COR-L47 (cell line): ENCODE data around the gene CAMKMT.

ENCODE experiments used
- DNase-seq: peaks from one replicate; lab custom pipeline; 2025; lab: John Stamatoyannopoulos, UW

Gene CAMKMT

DNA sequence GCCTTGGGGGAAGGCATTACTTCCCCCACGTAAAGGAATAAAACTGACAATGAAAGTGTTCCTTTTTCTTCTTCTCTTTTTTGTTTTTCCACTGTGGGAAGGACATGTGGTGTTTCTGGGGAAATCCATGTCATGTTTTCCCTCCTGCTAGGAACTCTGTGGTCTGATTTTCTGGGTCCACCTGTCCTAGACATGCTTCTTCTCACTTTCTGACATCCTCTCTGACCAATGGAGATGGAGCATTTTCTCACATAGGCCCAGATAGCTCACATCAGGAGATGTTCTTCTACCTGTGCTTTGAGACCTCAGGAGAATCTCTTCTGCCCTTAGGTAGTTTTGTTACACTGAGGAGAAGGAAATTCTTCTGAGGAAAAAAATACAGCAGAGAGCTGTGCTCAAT is 327.8 kb downstream of the CAMKMT start:
- no peak for DNase-seq

DNA sequence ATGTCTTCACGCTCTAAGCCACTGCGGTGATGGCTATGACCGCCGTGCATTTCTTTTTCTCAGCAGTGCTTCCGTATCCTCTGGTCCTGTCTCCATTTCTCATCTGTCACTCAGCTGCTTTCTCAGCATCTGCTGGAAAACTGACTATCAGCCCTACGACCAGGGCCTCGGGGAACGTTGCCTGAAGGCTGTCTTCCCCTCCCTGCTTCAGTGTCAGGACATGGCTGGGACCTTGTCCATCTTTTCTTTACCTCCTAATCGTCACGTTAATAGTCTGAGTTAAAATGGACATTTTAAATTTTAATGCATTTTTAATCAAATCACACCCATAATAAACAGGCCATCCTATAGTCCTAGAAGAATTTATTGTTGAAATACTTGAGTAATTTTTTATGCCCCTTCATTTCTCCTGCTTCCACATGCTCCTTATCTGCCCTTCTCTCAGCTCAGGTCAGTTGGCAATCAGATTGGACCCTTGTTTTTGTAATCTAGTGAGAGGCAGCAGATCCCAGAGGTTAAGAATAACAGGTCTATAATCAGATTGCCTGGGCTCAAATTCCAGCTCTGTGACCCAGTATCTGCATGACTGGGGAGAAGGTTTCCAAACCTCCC is 329.5 kb downstream of the CAMKMT start:
- DNase-seq: no peak

DNA sequence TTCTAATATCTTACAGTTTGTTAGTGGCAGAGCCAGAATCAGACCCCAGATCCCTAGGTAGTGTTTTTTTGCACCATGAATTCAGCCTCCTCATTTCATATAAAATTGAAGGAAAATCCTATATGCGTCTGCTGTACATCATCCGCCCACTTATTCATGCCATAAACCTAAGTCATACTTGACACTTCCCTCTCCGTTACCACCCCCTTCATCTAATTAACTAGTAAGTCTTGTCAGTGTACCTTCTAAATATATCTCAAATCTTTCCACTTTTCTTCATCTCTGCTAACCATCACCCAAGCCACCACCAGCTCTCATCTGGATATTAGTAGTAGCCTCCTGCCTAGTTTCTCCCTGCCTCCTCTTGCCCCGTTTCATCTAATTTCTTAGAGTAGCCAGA is 331.1 kb downstream of the CAMKMT start:
- DNase-seq: no peak

DNA sequence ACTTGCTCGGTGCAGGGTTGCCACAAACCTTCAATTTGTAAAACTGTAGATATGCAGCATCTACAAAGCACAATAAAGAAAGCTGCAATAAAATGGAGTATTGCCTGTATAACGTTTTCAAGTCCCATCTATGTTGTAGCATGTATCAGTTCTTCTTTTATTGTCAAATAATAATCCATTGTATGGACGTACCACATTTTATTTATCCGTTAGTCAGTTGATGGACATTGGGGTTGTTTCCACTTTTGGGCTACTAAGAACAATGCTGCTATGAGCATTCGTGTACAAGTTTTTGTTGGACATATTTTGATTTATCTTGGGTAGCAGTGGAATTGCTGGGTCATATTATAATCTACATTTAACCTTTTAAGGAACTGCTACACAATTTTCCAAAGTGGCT is 339.1 kb downstream of the CAMKMT start:
- DNase-seq: no peak

GRCh38 chr2:44705356-44705755 is 343.6 kb downstream of the CAMKMT start:
- DNase-seq: no peak

- DNase-seq: no peak
Measured at GRCh38 chr2:44705876-44706480, 344.2 kb downstream of the CAMKMT start.

- DNase-seq: no peak
Measured at GRCh38 chr2:44706681-44707553, 345.2 kb downstream of the CAMKMT start.

DNA sequence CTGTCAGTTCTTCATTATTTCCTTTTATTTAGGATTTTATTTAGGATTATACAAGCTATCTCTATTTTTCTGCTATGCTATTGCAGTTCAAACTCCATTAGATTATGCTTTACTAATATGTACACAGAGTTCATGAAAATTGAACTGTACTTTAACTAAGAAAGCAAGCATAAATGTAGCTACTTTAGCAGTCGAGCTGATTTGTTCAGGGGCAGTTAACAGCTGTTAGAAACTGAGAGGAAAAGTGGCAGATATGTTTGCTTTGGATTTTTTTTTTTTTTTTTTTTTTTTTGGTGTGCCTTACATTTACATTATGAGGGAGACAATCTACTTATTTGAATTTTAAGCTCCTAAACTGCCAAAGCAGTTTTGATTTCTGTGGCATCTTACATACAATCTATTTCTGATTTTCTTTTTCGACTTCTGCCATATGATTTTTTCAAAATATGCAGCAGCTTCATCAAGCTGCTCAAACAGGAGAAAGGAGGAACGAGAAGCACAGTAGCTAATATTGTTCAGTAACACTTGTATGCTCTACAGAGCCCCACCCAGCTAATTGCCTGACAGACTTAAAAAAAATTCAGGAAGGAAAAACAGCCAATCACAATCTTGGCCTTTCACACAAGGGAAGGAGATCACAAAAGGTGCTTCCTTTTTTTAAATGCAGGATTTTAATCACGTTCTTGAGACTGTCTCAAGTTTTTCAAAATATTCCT is 346.4 kb downstream of the CAMKMT start:
- DNase-seq: peak; percentile 49

GRCh38 chr2:44708661-44709000 is 346.9 kb downstream of the CAMKMT start:
- DNase-seq: no peak

DNA sequence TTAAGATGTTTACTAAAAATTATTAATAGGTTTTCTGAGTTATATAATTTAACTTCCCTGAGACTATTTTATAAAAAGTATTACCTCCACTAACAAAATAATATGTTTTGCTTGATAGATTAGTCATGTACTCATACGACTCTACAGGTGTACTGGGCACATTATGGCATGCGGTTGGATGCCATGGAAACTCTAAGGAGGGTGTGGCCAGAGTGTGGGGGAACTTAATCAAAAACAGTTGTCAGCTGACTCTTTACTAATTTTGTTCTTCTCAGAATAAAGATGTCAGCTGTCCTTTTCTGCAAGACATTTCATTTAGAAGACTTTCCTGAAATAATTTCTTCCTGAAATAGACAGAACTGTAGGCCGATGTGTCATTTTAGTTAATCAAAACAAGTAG is 351.4 kb downstream of the CAMKMT start:
- no peak for DNase-seq

- DNase-seq: peak; percentile 66
Measured at GRCh38 chr2:44715671-44716081, 353.9 kb downstream of the CAMKMT start.

GRCh38 chr2:44716131-44716530 is 354.4 kb downstream of the CAMKMT start:
- DNase-seq: no peak

DNA sequence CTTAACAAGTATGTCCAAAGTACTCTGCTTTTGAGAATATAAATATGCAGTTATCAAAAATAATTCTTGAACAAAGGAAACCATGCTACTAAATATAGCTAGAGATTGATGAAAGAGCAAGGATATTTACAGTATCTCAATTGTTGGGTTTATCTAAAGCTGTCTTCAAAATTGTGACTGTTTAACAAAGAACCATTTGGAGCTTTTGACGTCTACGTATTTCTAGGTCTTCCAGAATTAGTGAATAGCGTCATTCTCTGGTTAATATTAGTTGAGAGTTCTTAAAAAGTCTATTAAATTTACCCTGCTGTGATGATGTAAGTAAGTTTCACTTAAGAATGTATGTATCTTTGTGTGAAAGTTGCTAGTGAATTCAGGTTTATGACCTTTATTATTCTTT is 356.7 kb downstream of the CAMKMT start:
- DNase-seq: no peak

DNA sequence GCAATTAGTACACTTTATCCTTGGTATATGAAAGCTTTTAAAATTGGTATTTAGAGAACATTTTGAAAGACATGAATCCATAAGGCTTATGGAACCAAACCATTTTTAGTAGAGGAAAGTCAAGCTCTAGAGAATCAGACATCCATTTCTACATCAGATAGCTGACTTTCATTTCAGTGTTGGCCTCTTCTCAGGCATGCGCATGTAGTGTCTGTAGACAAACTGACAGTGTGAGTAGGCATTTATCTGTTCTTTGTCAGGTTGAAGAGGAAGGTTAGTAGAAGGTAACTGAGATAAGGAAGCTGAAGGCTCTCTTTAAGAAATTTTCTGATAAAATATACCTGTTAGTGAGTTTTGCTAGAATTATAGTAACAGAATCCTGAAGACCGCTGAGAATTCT is 357.8 kb downstream of the CAMKMT start:
- DNase-seq: no peak

DNA sequence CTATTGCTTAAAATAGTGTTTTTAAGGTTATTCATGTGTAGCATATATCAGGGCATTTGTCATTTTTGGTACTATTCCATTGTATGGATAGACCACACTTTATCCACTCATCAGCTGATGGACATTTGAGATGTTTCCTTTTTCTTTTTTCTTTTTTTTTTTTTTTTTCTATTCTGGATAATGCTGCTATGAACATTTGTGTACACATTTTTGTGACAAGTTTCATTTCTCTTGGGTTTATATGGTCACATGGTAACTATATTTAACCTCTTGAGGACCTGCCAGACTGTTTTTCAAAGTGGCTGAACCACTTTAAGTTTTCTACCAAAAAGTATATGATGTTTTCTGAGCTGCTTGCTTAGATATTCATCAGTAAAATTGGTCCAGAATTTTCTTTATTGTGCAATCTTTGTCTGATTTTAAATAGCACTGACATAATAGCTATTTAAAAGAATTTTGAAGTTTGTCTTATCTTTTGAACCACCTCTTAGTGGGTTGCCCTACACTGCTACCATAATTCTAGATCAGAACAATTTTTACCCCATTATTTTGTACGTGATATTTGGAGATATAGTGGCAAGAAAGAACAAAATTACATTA is 360.4 kb downstream of the CAMKMT start:
- no peak for DNase-seq

- no peak for DNase-seq
Measured at GRCh38 chr2:44723921-44724320, 362.2 kb downstream of the CAMKMT start.

GRCh38 chr2:44730593-44730992 is 368.8 kb downstream of the CAMKMT start:
- DNase-seq: no peak

- no peak for DNase-seq
Measured at GRCh38 chr2:44731505-44731904, 369.8 kb downstream of the CAMKMT start.

GRCh38 chr2:44736270-44736942 is 374.7 kb downstream of the CAMKMT start:
- DNase-seq: no peak

- no peak for DNase-seq
Measured at GRCh38 chr2:44740678-44741077, 378.9 kb downstream of the CAMKMT start.

DNA sequence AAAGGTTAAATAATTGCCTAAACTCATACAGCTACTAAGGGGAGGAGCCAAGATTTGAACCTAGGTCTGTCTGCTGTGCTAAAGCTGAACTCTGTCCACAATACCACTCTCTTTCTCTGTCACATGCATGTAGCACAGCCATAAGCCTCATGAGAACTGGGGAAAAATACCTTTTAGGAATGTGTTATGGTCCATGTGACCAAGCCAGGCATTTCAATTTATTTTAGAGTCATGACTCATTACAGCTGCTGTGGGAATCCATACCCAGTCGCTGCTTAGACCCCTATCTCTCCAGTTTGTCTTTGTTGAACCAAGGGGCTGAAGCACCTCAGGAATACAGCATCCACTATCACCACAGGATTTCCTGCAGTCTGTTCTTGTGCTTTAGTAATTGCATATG is 379.8 kb downstream of the CAMKMT start:
- DNase-seq: no peak

DNA sequence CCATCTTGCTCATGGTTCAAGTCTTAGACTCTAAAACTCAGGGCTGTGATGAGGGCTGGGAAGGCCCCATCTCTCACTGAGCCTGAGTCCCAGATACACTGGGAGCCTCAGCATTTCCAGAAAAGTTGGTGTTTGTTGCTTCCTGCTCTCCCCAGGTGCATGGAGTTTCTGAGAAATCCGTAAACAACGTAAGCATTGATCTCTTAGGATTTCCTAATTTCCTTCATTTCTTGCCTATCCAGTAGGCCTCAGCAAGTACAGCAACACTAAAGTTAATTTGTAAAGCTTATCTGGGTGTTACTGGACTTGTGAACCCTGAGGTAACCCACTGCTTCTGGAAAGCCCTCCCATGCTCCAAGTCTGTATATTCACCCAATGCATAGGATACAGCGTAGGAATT is 380.3 kb downstream of the CAMKMT start:
- no peak for DNase-seq
